A673 (cell line): ENCODE results near the gene UGGT2.
"Not testable (repeated sequence)": the region's sequence is repeated elsewhere in the genome, so short reads cannot be mapped to it uniquely, and the experiment has no call there.

Source experiments
- CTCF ChIP-seq: fragments of 300-800, 200-600 bp; sonication (generic); conservative IDR thresholded peaks from 2 replicates; pipeline ENCODE4 v1.5.1; 2017; ENCODE audit warnings: low read depth, mild to moderate bottlenecking, antibody characterized with exemption, low read length, moderate library complexity, mixed read lengths
- EZH2 ChIP-seq: fragments of 200-600 bp; sonication (generic); IDR thresholded peaks from 2 replicates; pipeline ENCODE4 v1.6.1; 2017; ENCODE audit warnings: borderline replicate concordance, low read depth, mild to moderate bottlenecking, mixed read lengths, antibody characterized with exemption, low read length; ENCODE audit not compliant: poor library complexity, severe bottlenecking

- TF ChIP-seq CTCF, EZH2: not testable (repeated sequence)
Observed at GRCh38 chr13:95928367-95928906, 124.8 kb downstream of the UGGT2 start.
